WTC11 (cell line): ENCODE measurements around the gene CCDC158. TPM values are rescaled to one million over a fixed set of nuclear protein-coding genes. Genes with fewer than 3 reads are reported as not detected.

Experiments used
- ATAC-seq: fragments of 200-7000 bp; cut with Tn5 transposase; 2 replicates; pipeline ENCODE4 v1.10.0; 2021; ENCODE audit warnings: mild to moderate bottlenecking, moderate library complexity
- CTCF ChIA-PET: fragments of 300-600 bp; sonication (Branson Sonifier 250); formaldehyde crosslinking; loops from one replicate; lab custom pipeline; 2021; ENCODE audit warnings: antibody characterized with exemption; lab: Charles Lee
- POLR2A ChIA-PET: fragments of 350-600 bp; sonication (Branson Sonifier 250); formaldehyde crosslinking; loops from one replicate; lab custom pipeline; 2021; ENCODE audit warnings: antibody characterized with exemption; lab: Charles Lee
- DNase-seq: peaks from one replicate; pipeline ENCODE4 v3.0.0; 2021; ENCODE audit warnings: low spot score
- H3K27ac Mint-ChIP-seq: 2 replicates; pipeline ENCODE4 v1.8.0; 2021; ENCODE audit warnings: mixed read lengths
- H3K27me3 Mint-ChIP-seq: 2 replicates; pipeline ENCODE4 v1.8.0; 2021; ENCODE audit warnings: low read depth, mild to moderate bottlenecking, moderate library complexity, mixed read lengths
- H3K36me3 Mint-ChIP-seq: 2 replicates; pipeline ENCODE4 v1.8.0; 2021; ENCODE audit warnings: mixed read lengths
- H3K4me1 Mint-ChIP-seq: 2 replicates; pipeline ENCODE4 v1.8.0; 2022; ENCODE audit warnings: mixed read lengths
- H3K4me3 Mint-ChIP-seq: 2 replicates; pipeline ENCODE4 v1.8.0; 2021; ENCODE audit warnings: mild to moderate bottlenecking, moderate library complexity, mixed read lengths
- H3K9me3 Mint-ChIP-seq: 2 replicates; pipeline ENCODE4 v1.8.0; 2021; ENCODE audit warnings: mixed read lengths
- ELF4 ChIP-seq: sonication (generic); formaldehyde crosslinking; IDR thresholded peaks from 2 replicates; pipeline ENCODE4 v1.8.1; 2022; ENCODE audit warnings: low read depth, mild to moderate bottlenecking, moderate library complexity, missing genetic modification reagents
- GABPB1 ChIP-seq: sonication (generic); formaldehyde crosslinking; IDR thresholded peaks from 2 replicates; pipeline ENCODE4 v1.8.1; 2023; ENCODE audit warnings: mild to moderate bottlenecking, missing genetic modification reagents
- GTF2I ChIP-seq: fragments of 250-450 bp; sonication (Bioruptor Pico); conservative IDR thresholded peaks from 2 replicates; pipeline ENCODE4 v1.4.0; 2021; ENCODE audit warnings: mild to moderate bottlenecking
- JAZF1 ChIP-seq: fragments of 250-450 bp; sonication (Bioruptor Pico); IDR thresholded peaks from 2 replicates; pipeline ENCODE4 v1.9.0; 2021; ENCODE audit warnings: moderate library complexity, mild to moderate bottlenecking, inconsistent platforms
- NR2C2 ChIP-seq: sonication (generic); formaldehyde crosslinking; IDR thresholded peaks from 2 replicates; pipeline ENCODE4 v1.8.0; 2022; ENCODE audit warnings: mild to moderate bottlenecking, missing genetic modification reagents
- NR3C1 ChIP-seq: sonication (generic); formaldehyde crosslinking; conservative IDR thresholded peaks from 2 replicates; pipeline ENCODE4 v1.8.1; 2023; ENCODE audit warnings: low read depth, mild to moderate bottlenecking, missing genetic modification reagents
- PRRX2 ChIP-seq: fragments of 250-450 bp; sonication (Bioruptor Pico); IDR thresholded peaks from 2 replicates; pipeline ENCODE4 v1.8.0; 2021; ENCODE audit warnings: mild to moderate bottlenecking
- SMAD3 ChIP-seq: sonication (generic); formaldehyde crosslinking; IDR thresholded peaks from 2 replicates; pipeline ENCODE4 v1.8.0; 2022; ENCODE audit warnings: missing genetic modification reagents, mild to moderate bottlenecking, borderline replicate concordance
- TP53 ChIP-seq: sonication (generic); formaldehyde crosslinking; IDR thresholded peaks from 2 replicates; pipeline ENCODE4 v1.8.1; 2023; ENCODE audit warnings: mild to moderate bottlenecking, missing genetic modification reagents
- ZNF138 ChIP-seq: sonication (generic); formaldehyde crosslinking; conservative IDR thresholded peaks from 2 replicates; pipeline ENCODE4 v1.8.1; 2022; ENCODE audit warnings: mild to moderate bottlenecking, moderate library complexity, missing genetic modification reagents
- ZNF232 ChIP-seq: sonication (generic); formaldehyde crosslinking; IDR thresholded peaks from 2 replicates; pipeline ENCODE4 v1.8.0; 2022; ENCODE audit warnings: mild to moderate bottlenecking, missing genetic modification reagents
- ZNF423 ChIP-seq: fragments of 250-450 bp; sonication (Bioruptor Pico); IDR thresholded peaks from 2 replicates; pipeline ENCODE4 v2.1.2; 2022; ENCODE audit warnings: mild to moderate bottlenecking, moderate library complexity
- total RNA-seq: library from RNA; stranded (reverse); gene quantifications from 3 replicates; pipeline ENCODE4 v1.2.3, GENCODE V29; 2021
- TF ChIP-seq, protein P1 (sequence below): sonication (generic); formaldehyde crosslinking; IDR thresholded peaks from 2 replicates; pipeline ENCODE4 v1.8.0; 2022; ENCODE audit warnings: mild to moderate bottlenecking, missing genetic modification reagents
- TF ChIP-seq, protein P2 (sequence below): sonication (generic); formaldehyde crosslinking; IDR thresholded peaks from 2 replicates; pipeline ENCODE4 v1.8.0; 2023; ENCODE audit warnings: missing genetic modification reagents, mild to moderate bottlenecking, borderline replicate concordance
- TF ChIP-seq, protein P3 (sequence below): sonication (generic); formaldehyde crosslinking; IDR thresholded peaks from 2 replicates; pipeline ENCODE4 v1.8.1; 2022; ENCODE audit warnings: missing genetic modification reagents, borderline replicate concordance
- TF ChIP-seq, protein P4 (sequence below): fragments of 250-450 bp; sonication (Bioruptor Pico); IDR thresholded peaks from 2 replicates; pipeline ENCODE4 v1.9.0; 2021; ENCODE audit warnings: moderate library complexity, mild to moderate bottlenecking, inconsistent platforms, borderline replicate concordance
- TF ChIP-seq, protein P5 (sequence below): sonication (generic); formaldehyde crosslinking; IDR thresholded peaks from 2 replicates; pipeline ENCODE4 v1.8.0; 2022; ENCODE audit warnings: mild to moderate bottlenecking, missing genetic modification reagents

Gene CCDC158
- total RNA-seq, 1 experiment from 2014 or later: 0.15 TPM

DNA sequence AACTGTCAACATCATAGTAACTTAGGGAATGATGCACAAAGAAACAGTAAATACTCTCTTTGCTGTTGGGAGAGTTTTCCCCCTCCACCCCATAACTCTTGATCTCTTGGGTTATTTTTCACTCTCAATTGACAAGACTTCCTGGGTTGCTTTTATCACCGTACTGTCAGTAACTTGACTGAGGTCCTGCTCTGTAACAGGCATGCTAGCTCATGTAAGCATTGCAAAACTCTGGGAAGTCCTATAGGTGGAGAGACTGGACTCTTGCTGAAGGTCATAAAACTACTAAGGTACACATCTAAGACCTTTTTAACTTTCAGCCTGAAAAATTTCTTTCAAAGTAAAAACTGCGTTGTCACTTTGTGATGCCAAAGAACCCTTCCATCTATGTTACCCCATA, 25.0 kb upstream of the CCDC158 start (continued):
- TF ChIP-seq GABPB1 (CRISPR knock-in tag): no peak
- TF ChIP-seq, protein P1, sequence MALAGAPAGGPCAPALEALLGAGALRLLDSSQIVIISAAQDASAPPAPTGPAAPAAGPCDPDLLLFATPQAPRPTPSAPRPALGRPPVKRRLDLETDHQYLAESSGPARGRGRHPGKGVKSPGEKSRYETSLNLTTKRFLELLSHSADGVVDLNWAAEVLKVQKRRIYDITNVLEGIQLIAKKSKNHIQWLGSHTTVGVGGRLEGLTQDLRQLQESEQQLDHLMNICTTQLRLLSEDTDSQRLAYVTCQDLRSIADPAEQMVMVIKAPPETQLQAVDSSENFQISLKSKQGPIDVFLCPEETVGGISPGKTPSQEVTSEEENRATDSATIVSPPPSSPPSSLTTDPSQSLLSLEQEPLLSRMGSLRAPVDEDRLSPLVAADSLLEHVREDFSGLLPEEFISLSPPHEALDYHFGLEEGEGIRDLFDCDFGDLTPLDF (CRISPR knock-in tag): no peak
- TF ChIP-seq JAZF1 (CRISPR knock-in tag): no peak
- TF ChIP-seq, all 79 proteins: peak for 0

DNA sequence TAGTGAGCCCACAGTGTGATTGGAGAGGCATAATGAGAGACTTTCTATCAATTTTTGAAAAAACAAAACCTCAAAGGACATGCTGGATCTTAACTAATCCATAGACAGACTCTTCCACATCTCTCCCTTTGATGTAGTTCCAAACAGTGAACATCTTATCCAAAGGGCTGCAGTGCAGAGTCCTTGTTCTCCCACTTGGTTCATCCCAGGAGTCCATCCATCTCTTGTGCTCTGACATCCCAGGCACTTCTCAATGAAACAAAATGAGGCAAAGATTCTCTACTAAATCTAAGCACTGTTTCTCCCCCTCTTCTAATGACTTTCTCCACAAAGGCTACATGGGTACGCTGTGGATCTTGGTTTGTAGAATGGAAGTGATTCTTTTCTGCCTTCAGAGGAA, 22.4 kb upstream of the CCDC158 start:
- no peaks in the 10 kb centered on the region; the same call in 1 of the 2 replicates for H3K27me3 Mint-ChIP-seq
- peak overlapping the region; percentile 84; the same call in 1 of the 2 replicates for H3K27ac Mint-ChIP-seq
- H3K9me3 Mint-ChIP-seq: peaks cover 12% of the 10 kb centered on the region

More for the DNA sequence above, 22.4 kb upstream of the CCDC158 start:
- TF ChIP-seq GABPB1 (CRISPR knock-in tag): no peak
- no peak for TF ChIP-seq NR2C2 (CRISPR knock-in tag)
- TF ChIP-seq ZNF423 (CRISPR knock-in tag): no peak
- no peak for TF ChIP-seq NR3C1 (CRISPR knock-in tag)
- TF ChIP-seq, protein P2, sequence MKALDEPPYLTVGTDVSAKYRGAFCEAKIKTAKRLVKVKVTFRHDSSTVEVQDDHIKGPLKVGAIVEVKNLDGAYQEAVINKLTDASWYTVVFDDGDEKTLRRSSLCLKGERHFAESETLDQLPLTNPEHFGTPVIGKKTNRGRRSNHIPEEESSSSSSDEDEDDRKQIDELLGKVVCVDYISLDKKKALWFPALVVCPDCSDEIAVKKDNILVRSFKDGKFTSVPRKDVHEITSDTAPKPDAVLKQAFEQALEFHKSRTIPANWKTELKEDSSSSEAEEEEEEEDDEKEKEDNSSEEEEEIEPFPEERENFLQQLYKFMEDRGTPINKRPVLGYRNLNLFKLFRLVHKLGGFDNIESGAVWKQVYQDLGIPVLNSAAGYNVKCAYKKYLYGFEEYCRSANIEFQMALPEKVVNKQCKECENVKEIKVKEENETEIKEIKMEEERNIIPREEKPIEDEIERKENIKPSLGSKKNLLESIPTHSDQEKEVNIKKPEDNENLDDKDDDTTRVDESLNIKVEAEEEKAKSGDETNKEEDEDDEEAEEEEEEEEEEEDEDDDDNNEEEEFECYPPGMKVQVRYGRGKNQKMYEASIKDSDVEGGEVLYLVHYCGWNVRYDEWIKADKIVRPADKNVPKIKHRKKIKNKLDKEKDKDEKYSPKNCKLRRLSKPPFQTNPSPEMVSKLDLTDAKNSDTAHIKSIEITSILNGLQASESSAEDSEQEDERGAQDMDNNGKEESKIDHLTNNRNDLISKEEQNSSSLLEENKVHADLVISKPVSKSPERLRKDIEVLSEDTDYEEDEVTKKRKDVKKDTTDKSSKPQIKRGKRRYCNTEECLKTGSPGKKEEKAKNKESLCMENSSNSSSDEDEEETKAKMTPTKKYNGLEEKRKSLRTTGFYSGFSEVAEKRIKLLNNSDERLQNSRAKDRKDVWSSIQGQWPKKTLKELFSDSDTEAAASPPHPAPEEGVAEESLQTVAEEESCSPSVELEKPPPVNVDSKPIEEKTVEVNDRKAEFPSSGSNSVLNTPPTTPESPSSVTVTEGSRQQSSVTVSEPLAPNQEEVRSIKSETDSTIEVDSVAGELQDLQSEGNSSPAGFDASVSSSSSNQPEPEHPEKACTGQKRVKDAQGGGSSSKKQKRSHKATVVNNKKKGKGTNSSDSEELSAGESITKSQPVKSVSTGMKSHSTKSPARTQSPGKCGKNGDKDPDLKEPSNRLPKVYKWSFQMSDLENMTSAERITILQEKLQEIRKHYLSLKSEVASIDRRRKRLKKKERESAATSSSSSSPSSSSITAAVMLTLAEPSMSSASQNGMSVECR (CRISPR knock-in tag): no peak
- TF ChIP-seq, protein P3, sequence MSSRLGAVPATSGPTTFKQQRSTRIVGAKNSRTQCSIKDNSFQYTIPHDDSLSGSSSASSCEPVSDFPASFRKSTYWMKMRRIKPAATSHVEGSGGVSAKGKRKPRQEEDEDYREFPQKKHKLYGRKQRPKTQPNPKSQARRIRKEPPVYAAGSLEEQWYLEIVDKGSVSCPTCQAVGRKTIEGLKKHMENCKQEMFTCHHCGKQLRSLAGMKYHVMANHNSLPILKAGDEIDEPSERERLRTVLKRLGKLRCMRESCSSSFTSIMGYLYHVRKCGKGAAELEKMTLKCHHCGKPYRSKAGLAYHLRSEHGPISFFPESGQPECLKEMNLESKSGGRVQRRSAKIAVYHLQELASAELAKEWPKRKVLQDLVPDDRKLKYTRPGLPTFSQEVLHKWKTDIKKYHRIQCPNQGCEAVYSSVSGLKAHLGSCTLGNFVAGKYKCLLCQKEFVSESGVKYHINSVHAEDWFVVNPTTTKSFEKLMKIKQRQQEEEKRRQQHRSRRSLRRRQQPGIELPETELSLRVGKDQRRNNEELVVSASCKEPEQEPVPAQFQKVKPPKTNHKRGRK: no peak
- TF ChIP-seq ZNF138 (CRISPR knock-in tag): no peak
- TF ChIP-seq, protein P4, sequence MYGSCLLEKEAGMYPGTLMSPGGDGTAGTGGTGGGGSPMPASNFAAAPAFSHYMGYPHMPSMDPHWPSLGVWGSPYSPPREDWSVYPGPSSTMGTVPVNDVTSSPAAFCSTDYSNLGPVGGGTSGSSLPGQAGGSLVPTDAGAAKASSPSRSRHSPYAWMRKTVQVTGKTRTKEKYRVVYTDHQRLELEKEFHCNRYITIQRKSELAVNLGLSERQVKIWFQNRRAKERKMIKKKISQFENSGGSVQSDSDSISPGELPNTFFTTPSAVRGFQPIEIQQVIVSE (CRISPR knock-in tag): no peak
- no peak for TF ChIP-seq ELF4 (CRISPR knock-in tag)
- no peak for TF ChIP-seq ZNF232 (CRISPR knock-in tag)
- TF ChIP-seq, protein P5, sequence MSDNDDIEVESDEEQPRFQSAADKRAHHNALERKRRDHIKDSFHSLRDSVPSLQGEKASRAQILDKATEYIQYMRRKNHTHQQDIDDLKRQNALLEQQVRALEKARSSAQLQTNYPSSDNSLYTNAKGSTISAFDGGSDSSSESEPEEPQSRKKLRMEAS (CRISPR knock-in tag): no peak
- no peak for TF ChIP-seq GTF2I (CRISPR knock-in tag)
- no peak for TF ChIP-seq PRRX2
- TF ChIP-seq, protein P1 (CRISPR knock-in tag): no peak
- TF ChIP-seq TP53: no peak
- no peak for TF ChIP-seq SMAD3 (CRISPR knock-in tag)
- H3K4me1 Mint-ChIP-seq: peaks cover 36% of the 10 kb centered on the region
- DNase-seq (no peak), ATAC-seq (no peak)
- no peak overlapping the region for H3K4me3 Mint-ChIP-seq
- ChIA-PET POLR2A (no interaction called here), CTCF (no interaction called here)
- peaks cover 9% of the 10 kb centered on the region for H3K36me3 Mint-ChIP-seq
